Smooth muscle cell of the brain vasculature (primary cell): ENCODE results near the gene NDUFB6.
"Not testable (repeated sequence)": the region's sequence is repeated elsewhere in the genome, so short reads cannot be mapped to it uniquely, and the experiment has no call there.

ENCODE experiments used
- DNase-seq: peaks from one replicate; pipeline ENCODE4 v3.0.0-alpha.2; 2012; ENCODE audit warnings: low read depth, low spot score

Gene NDUFB6

DNA sequence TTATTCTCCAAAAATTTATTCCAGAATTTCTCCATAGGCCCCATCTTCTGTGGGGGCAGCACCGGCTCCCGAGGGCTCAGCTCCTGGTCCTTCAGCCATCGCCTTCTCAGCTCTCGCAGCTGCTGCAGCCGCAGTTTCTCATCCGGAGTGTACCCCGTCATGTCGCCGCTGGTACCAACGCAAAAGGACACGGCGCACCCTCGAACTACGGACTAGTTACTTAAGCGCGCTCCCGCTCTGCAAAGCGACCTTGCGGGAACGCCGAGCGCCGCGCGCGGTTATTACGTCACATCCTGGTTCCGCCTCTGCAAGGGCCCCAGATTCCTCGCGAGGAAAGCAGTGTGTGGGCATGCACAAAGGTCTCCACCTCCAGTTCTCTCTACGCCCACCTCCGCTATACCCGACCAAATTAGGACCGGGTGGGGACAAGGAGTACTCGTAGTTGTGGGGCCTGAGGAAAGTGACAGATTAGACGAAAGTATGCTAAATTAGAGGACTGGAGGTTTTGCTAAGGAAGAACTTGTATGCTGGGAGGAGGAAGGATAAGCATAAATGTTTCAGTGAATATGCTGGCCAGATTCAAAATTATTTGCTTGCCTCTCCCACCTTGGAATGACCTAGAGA lies at the start of gene NDUFB6:
Gene NDUFB6, minus strand, starts transcription at position 260 of the 624 bp plus-strand sequence. Its CDS starts 99 bp downstream, at position 161.
- DNase-seq: peak; percentile 84

DNA sequence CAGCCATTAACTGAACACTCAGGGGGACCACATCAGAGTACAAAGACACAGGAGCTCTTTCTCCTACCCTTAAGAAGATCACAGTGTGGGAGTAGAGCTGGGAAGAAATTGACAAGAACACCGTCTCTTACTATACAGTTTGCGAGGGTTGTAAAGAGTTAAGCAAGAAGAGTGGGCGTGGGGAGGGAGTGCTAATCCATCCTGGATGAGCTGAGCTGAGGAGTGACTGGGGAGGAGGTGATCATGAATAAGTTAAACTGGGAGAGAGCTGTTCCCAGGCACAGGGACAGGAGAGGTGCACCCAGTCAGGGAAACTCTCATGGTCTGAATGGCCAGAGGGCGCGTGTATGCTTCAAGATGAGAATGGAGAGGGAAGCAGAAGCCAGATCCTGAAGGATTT lies 45.3 kb upstream of the NDUFB6 start:
- no peak for DNase-seq

DNA sequence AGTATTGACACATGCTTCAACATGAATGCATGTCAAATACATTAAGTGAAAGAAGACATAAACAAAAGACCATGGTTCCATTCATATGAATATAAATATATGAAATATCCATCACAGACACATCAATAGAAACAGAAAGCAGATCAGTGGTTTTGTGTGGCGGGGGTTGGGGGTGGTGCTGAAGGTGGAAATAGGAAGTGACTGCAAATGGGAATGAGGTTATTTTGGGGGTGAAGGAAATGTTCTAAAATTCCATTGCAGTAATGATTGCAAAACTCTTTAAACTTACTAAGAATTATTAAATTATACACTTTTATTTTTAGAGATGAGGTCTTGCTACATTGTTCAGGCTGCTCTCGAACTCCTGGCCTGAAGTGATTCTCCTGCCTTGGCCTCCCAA lies 33.9 kb upstream of the NDUFB6 start:
- DNase-seq: no peak

DNA sequence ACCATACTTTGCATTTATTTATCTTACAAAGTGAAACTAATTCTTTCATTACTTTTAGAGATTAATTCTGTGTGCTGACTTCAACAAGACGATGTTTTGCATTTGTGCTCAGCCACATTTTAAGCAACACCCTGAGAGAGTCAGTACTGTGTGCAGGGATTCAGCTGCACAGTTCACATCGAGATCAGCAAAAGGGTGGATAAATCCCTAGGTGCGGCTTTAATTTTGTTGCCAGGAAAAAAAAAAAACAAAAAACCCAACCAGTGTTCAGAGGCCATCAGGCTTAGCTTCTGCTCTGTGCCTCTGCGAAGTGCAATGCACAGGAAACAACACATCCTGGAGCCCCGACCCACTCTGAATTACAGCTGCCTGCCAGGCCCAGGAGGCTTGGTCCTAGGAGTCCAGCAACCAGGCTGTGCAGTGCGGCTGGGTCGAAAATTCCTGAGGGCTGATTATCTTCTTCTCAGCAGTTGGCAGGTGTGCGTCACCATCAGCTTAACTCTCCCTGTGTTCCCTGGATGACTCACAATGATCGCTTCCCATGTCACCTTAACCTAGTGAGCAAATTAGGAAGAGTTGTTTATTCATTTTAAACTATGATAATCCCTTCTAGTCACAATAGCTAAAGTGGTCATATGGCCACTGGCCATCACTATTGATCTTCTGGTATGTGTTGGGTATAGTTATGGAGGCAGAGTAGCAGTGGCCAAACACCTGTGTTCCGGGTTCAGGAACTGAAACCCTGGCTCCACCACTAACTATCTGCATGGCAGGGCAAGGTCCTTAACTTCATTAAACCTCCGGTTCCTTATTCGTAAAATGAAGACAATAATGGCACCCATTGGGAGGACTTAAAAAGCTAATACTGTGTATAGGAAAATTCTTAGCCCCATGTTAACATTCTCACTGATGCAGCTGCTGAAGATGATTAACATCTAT lies 31.2 kb upstream of the NDUFB6 start:
- DNase-seq: no peak

DNA sequence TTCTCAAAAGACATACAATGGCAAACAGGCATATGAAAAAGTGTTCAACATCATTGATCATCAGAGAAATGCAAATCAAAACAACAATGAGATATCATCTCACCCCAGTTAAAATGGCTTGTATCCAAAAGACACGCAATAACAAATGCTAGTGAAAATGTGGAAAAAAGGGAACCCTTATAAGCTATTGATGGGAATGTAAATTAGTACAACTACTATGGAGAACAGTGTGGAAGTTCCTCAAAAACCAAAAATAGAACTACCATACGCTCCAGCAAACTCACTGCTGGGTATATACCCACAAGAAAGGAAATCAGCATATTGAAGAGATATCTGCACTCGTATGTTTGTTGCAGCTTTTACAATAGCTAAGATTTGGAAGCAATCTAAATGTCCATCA lies 26.1 kb upstream of the NDUFB6 start:
- not testable (repeated sequence) for DNase-seq

DNA sequence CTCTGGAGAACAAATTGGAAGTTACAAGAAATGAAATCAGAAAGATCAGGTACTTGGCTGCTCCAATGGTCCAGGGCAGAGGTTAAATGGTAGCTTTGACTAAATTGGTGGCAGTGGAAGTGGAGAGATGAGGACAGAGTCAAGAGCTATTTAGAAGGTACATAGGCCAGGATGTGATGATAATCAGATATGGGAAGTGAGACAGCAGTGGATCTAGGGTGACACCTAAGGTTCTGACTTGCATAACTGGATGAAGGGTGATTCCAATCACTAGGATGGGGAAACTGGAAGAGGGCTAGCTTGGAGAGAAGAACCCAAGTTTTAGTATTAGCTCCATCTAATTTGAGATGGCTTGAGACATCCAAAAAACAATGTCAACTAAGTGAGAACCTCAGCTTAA lies 24.0 kb upstream of the NDUFB6 start:
- no peak for DNase-seq

DNA sequence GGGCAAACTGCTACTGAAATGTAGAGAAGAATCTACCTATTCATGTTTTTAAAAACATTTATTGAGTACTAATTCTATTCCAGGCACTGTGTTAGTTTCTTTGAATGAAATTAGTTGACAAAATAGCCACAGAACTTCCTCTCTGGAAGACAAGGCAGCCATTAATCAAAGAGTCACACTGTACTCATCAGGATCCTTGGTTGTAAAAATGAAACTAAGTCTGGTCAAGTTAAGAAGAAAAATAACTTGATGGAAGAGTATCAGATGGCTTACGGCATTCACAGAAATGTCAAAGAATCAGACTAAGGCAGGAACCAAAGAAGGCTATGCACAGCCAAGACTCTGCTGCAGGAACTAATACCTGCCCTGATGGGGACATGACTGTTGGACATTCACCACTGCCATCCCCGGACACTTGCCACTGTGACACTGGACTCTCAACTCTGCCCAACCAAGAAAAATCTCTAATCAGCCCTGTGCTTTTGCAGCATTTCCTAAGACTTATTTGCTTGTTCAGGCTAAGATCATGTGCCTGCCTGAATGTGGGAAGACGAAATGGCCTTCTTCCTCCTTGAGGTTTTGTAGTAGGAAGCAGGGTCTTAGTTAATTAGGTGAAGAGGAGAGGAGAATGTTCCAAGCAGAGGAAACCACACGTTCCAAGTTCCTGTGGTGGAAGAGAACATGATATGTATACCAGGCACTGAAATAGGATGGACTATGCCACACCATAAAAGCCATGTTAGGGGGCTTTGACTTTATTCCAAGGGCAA lies 23.3 kb upstream of the NDUFB6 start:
- no peak for DNase-seq

DNA sequence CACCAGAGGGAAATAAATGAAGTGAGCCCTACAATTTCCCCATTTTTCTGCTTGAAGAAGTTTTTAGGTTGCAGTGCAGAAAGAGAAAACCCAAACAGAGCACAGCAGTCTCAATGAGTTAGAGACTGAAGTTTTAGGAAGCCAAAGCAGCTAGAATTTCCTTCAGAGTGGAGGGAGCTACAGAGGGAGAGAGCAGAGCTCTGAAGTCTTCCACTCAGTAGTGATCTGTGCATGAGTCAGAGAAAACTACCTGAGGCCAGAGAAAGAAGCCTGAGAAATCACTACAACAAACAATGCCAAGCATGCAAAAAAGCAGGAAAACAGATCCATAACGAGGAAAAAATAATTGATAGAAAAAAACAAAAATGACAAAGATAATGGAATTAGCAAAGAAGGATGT lies 17.9 kb upstream of the NDUFB6 start:
- DNase-seq: no peak

DNA sequence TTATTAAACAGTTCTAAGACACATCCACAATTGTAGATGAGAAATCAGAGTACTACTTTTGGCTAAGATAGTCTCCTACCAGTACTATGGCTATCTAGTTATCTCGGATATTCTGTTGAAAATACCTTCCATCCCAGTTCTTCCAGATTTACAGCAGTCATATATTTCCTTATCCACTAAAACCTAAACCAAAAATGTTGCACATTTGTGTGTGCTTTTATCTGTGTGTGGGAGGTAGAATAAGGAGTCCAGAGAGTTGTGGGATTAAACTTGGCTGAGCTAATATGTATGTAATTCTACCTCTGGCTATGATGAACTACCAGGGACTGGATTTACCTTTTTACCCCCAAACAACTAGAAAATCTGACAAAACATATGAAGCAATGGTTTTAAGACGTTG lies 17.5 kb upstream of the NDUFB6 start:
- no peak for DNase-seq

DNA sequence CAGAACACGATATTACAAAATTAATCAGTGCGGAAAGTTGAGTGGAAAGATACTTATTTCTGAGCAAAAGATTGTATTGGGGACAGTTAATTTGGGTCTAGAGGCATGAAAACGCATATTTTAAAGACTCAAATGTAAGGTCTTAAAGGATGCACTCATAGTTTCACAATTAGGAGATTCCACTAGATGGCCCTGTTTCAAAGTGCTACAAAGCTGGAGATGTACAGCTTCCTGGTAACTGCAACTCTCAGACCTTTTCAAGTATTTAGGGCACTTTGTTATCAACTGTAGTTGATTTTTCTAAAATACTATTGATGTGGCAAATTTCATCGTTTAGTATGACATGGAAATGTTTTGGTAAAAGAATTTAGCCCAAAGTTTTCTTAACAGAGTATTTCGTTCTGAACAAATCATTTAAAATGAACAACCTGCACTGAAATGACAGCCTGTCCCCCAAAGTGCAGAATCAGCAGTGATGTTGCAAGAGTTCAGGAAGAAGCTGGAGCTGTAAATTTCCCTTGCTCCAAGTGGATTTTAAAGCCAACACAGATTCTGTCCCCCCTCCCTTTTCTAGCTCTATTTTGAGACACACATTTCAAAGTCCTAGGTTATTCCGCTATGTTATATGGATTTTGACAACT lies 16.2 kb upstream of the NDUFB6 start:
- peak; percentile 12 for DNase-seq

DNA sequence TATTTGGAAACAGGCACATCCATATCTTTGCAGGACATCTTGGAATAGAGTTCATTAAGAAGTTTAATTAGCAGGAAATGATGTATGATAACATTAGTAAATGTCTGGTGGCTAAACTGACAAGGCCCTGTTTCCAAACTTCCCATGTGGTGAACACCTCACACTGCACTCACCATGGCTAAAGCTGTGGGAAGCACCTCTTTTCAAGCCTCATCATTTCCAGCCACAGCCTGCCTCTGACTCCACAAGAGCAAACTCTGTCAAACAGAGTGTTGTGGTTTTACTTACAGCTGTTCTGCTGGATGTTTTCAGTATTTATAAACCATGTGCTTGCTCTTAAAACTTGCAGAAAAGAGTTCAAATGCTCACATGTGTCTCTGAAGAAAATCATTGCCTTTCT lies 14.9 kb upstream of the NDUFB6 start:
- no peak for DNase-seq

DNA sequence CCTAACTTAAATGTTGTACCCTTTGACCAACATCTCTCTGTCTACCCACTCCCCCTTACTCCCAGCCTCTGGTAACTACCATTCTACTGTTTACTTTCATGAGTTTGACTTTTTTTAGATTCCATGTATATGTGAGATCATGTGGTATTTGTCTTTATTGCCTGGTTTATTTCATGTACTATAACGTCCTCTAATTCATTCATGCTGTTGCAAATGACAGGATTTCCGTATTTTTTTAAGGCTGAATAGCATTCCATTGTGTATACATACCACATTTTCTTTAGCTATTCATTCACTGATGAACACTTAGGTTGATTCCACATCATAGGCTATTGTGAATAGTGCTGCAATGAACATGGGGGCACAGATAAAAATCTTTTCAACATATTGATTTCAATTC lies 11.8 kb upstream of the NDUFB6 start:
- no peak for DNase-seq

DNA sequence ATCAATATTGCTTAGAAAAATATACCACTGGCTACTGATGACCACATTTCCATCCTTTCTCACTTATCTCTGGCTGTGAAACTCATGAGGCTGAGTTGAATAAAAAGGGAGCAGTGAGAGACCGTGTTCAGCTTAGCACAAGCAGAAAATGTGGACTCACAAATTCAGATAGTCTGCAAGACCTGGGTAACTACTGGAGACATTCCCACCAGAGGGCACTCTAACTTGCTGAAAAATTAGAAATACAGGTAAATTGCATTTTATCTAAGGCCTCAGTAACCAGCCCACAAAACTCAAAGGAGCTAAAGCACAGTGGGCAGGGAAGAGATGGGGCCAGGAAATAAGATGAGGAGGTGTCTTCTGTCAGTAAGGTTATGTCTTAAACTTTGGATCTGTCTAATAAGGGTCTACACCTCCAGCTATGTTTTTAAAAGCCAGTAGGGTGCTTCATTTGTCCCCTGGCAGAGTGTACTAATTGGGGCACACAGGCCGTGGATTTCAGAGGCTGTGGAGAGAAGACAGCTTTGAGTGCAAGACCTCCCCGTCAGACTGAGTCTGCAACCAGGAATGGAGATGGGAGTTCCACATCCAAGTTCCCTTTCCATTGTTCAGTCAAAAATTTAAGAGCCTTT lies 8.7 kb upstream of the NDUFB6 start:
- peak; percentile 33 for DNase-seq

DNA sequence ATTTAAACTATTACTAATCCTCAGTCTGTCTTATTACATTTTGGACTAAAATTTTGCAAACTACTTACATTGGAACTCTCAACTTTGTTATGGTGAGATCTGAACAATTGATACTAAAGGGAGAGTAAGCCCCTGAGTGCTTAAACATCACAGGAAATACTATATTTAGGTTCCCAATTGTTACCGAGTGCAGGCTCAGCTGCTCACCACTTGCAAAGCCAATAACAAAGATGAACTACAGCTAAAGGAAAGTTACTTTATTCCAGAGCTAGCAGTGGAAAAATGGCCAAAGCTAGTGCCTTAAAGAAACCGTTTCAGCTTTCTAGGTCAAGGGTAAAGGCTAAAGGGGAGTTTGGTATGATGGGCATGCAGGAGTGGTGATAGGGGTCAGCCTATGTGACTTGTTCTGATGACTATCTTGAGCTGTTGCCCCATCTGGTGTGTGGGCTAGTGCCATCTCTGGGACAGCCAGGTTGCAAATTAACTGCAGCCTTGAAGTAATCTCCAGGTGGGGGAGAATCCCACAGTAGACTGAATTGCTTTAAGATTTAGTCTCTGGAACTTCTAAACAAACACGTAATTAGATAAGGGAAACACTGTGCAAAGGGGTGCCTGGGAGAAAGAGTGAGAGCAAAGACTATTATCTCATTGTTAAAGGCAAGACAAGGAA lies 7.8 kb upstream of the NDUFB6 start:
- DNase-seq: no peak

DNA sequence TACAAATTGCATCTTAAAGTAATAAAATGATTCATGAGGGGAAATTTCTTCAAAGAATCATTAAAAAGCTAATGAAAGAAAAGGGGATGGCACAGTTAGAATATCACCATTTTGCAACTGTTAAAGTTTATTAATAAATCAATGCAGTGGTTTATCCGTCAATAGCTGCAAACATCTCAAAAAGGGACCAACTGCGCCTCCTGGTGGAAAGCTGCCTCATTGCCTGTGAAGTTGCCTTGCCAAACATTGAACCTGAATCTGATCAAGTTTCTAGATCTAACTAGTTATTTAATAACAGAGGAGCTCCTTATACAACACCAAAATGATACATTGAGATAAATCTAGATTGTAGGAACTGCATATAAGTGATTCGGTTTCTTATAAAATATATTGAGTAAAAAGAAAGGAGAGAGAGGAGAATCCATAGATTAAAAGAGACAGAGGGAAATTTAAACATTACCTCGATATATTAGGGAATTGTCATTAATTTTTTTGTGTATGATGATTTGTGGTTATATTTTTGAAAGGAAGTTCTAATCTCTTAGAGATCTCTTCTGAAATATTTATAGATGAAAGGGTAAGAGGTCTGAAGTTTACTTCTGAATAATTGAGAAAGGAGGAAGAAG lies 6.9 kb upstream of the NDUFB6 start:
- peak; percentile 28 for DNase-seq

DNA sequence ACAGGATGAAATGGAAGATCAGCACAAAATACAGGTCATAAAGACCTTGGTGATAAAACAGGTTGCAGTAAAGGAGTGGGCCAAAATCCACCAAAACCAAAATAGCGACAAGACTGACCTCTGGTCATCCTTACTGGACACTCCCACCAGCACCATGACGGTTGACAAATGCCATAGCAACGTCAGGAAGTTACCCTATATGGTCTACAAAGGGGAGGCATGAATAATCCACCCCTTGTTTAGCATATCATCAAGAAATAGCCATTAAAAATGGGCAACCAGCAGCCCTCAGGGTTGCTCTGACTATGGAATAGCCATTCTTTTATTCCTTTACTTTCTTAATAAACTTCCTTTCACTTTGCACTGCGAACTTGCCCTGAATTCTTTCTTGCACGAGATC lies 6.0 kb upstream of the NDUFB6 start:
- DNase-seq: no peak

DNA sequence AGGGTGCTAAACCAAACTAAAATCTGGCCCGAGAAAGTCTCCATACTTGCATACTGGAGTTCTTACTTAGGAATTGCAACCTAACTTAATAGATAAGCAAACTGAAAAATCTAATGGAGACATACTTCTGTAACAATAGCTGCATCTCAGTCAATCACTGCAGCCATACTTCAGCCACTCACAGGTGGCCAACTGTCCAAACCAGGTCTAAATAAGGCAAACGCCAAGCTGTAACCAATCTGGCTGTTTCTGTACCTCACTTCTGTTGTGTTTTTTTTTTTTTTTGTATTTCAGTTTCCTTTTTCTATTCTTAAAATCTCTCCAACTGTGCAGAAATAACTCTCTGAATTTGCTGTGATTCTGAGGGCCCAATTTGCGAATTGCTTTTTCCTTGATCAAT lies 4.4 kb upstream of the NDUFB6 start:
- no peak for DNase-seq

DNA sequence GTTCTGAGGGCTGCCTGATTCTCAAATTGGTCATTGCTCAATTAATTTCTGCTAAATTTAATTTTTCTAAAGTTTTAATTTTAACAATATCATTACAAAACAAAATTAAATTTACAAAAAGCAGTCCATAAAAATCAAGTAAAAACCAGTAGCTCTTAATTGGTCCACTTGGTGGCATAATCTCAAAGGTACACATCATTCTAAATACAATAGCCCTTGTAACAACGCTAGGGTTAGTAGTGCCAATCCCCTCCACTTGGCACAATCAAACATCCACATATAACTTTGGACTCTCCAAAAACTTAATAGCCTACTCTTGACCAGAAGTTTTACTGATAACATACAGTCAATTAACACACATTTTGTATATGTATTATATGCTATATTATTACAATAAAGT lies 1.9 kb upstream of the NDUFB6 start:
- DNase-seq: no peak

DNA sequence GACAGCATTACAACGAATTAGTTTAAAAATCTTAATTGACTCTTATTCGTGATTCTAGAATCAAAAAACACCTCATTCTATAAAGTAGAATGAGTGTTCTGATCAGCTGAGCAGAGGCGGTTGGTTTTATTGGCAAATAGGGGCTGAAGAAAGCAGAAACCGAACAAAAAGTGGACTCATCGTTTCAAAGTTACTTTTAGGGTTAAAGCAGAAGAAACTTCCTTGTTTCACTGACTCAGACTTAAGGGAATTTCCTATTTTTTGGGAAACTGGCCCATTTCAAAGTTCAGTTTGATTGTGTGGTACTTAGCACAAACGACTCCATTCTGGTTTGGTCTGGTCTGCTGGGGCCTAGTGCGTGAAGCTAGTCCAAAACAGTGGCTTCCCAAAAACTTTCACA lies 862 bp upstream of the NDUFB6 start:
- DNase-seq: no peak
